ENCODE results near the gene SRP14.

The SRP14 gene

GRCh38 chr15:40048926-40049475 lies 10.0 kb upstream of the SRP14 start:
- H3K9ac ChIP-seq: peak overlapping the region; percentile 59 to 80 (median 73); a peak in 17 of 22 replicates
- no peak overlapping the region for H3K4me3 ChIP-seq
- peak overlapping the region; percentile 66 to 96 (median 89) for H3K4me2 ChIP-seq
- peak overlapping the region; percentile 79 to 95 (median 90) for H3K27ac ChIP-seq
- H3K4me1 ChIP-seq: peaks cover 86 to 100% (median 98%) of the 10 kb centered on the region in 10 experiments
- H4K20me1 ChIP-seq: no peaks in the 10 kb centered on the region
- TF ChIP-seq Cebpa-rat (IDR thresholded peaks at IDR 0.05): no peak
- no peaks in the 10 kb centered on the region for H3K36me3 ChIP-seq
- H3K27me3 ChIP-seq: no peaks in the 10 kb centered on the region
- H3K9me3 ChIP-seq (replicated peaks in 1 of 11): no peaks in the 10 kb centered on the region

- Histone ChIP-seq H3K9ac (peak overlapping the region; percentile 59 to 80 (median 73)), H3K27me3 (no peaks in the 10 kb centered on the region), H3K4me3 (peak overlapping the region in 1 of 10 experiments; percentile 17; a peak in 1 of 20 replicates), H3K36me3 (no peaks in the 10 kb centered on the region), H3K27ac (peak overlapping the region; percentile 79 to 95 (median 90)), H4K20me1 (no peaks in the 10 kb centered on the region), H3K9me3 (replicated peaks in 1 of 11) (no peaks in the 10 kb centered on the region), H3K4me2 (peak overlapping the region; percentile 66 to 96 (median 89)), H3K4me1 (peaks cover 79 to 99% (median 94%) of the 10 kb centered on the region in 10 experiments)
- no peak for TF ChIP-seq Cebpa-rat (IDR thresholded peaks at IDR 0.05)
These were observed 9.3 kb upstream of the SRP14 start for GRCh38 chr15:40048211-40048792.

- Histone ChIP-seq H3K36me3 (no peaks in the 10 kb centered on the region), H3K4me1 (peaks cover 72 to 98% (median 87%) of the 10 kb centered on the region in 10 experiments), H4K20me1 (no peaks in the 10 kb centered on the region), H3K4me3 (peak overlapping the region in 3 of 10 experiments; percentile 9 to 35 (median 31); a peak in 5 of 20 replicates), H3K4me2 (peak overlapping the region; percentile 66 to 96 (median 89)), H3K9me3 (replicated peaks in 1 of 11) (no peaks in the 10 kb centered on the region), H3K9ac (peak overlapping the region; percentile 59 to 80 (median 73)), H3K27me3 (no peaks in the 10 kb centered on the region), H3K27ac (peak overlapping the region; percentile 79 to 95 (median 90))
- peak in 5 of 11 experiments; percentile 29 to 77 (median 55); a peak in 6 of 22 replicates for TF ChIP-seq Cebpa-rat (IDR thresholded peaks at IDR 0.05)
These were observed 8.6 kb upstream of the SRP14 start for GRCh38 chr15:40047415-40048210.

- Histone ChIP-seq H3K27ac (peak overlapping the region; percentile 79 to 95 (median 90)), H3K27me3 (no peaks in the 10 kb centered on the region), H3K36me3 (no peaks in the 10 kb centered on the region), H3K9me3 (replicated peaks in 1 of 11) (no peaks in the 10 kb centered on the region), H3K4me1 (peaks cover 65 to 91% (median 79%) of the 10 kb centered on the region in 10 experiments), H4K20me1 (no peaks in the 10 kb centered on the region), H3K4me2 (peak overlapping the region; percentile 66 to 96 (median 89)), H3K4me3 (peak overlapping the region in 2 of 10 experiments; percentile 31 to 35; a peak in 2 of 20 replicates), H3K9ac (peak overlapping the region; percentile 59 to 80 (median 73))
- TF ChIP-seq Cebpa-rat (IDR thresholded peaks at IDR 0.05): no peak
These were observed 7.9 kb upstream of the SRP14 start for GRCh38 chr15:40046721-40047414.

GRCh38 chr15:40045572-40046217 lies 6.7 kb upstream of the SRP14 start:
- TF ChIP-seq Cebpa-rat (IDR thresholded peaks at IDR 0.05): no peak
- no peaks in the 10 kb centered on the region for H3K36me3 ChIP-seq
- H3K27ac ChIP-seq: peak overlapping the region; percentile 44 to 89 (median 61); a peak in 21 of 22 replicates
- peaks cover 63 to 88% (median 70%) of the 10 kb centered on the region in 10 experiments for H3K4me1 ChIP-seq
- no peaks in the 10 kb centered on the region for H3K27me3 ChIP-seq
- no peaks in the 10 kb centered on the region for H4K20me1 ChIP-seq
- H3K4me3 ChIP-seq: 0 out of 20 replicates have a peak overlapping the region, but pooled peaks of 1 of the 10 experiments have one; percentile 3
- H3K9ac ChIP-seq: peak overlapping the region; percentile 16 to 64 (median 46); a peak in 18 of 22 replicates
- H3K9me3 ChIP-seq (replicated peaks in 1 of 11): no peaks in the 10 kb centered on the region
- peak overlapping the region; percentile 65 to 96 (median 74) for H3K4me2 ChIP-seq

GRCh38 chr15:40044717-40045571 lies 6.0 kb upstream of the SRP14 start:
- H4K20me1 ChIP-seq: no peaks in the 10 kb centered on the region
- no peak for TF ChIP-seq Cebpa-rat (IDR thresholded peaks at IDR 0.05)
- H3K27me3 ChIP-seq: no peaks in the 10 kb centered on the region
- H3K27ac ChIP-seq: peak overlapping the region; percentile 44 to 89 (median 61); a peak in 21 of 22 replicates
- H3K4me1 ChIP-seq: peaks cover 62 to 88% (median 70%) of the 10 kb centered on the region in 10 experiments
- peak overlapping the region; percentile 22 to 64 (median 56); a peak in 20 of 22 replicates for H3K9ac ChIP-seq
- H3K4me2 ChIP-seq: peak overlapping the region; percentile 65 to 96 (median 74)
- no peaks in the 10 kb centered on the region for H3K36me3 ChIP-seq
- H3K9me3 ChIP-seq (replicated peaks in 1 of 11): no peaks in the 10 kb centered on the region
- H3K4me3 ChIP-seq: peak overlapping the region in 3 of 10 experiments; percentile 3 to 18 (median 14); a peak in 4 of 20 replicates

GRCh38 chr15:40043927-40044716 lies 5.1 kb upstream of the SRP14 start:
- H3K4me2 ChIP-seq: peak overlapping the region; percentile 65 to 96 (median 74); a peak in 20 of 22 replicates
- peaks cover 60 to 83% (median 68%) of the 10 kb centered on the region in 10 experiments for H3K4me1 ChIP-seq
- H3K9ac ChIP-seq: peak overlapping the region in 9 of 11 experiments; percentile 22 to 64 (median 54); a peak in 14 of 22 replicates

More at GRCh38 chr15:40043927-40044716, 5.1 kb upstream of the SRP14 start:
- no peaks in the 10 kb centered on the region for H4K20me1 ChIP-seq
- TF ChIP-seq Cebpa-rat (IDR thresholded peaks at IDR 0.05): no peak
- no peaks in the 10 kb centered on the region for H3K36me3 ChIP-seq
- no peaks in the 10 kb centered on the region for H3K9me3 ChIP-seq (replicated peaks in 1 of 11)
- H3K27ac ChIP-seq: peak overlapping the region in 8 of 11 experiments; percentile 0 to 85 (median 44); a peak in 12 of 22 replicates
- H3K27me3 ChIP-seq: no peaks in the 10 kb centered on the region
- peak overlapping the region in 1 of 10 experiments; percentile 14; a peak in 1 of 20 replicates for H3K4me3 ChIP-seq
